Chondrocyte (in vitro differentiated cells): ENCODE data around the gene C16orf90. TPM values are rescaled to one million over a fixed set of nuclear protein-coding genes. Genes with fewer than 3 reads are reported as not detected.

Experiments
- DNase-seq: peaks from one replicate; pipeline ENCODE4 v3.0.0; 2021; ENCODE audit warnings: mixed read lengths, low spot score
- H3K27ac Mint-ChIP-seq: one replicate; pipeline ENCODE4 v1.8.0; 2021; ENCODE audit warnings: mild to moderate bottlenecking, moderate library complexity, mixed read lengths; ENCODE audit not compliant: unreplicated experiment
- H3K27me3 Mint-ChIP-seq: 2 replicates; pipeline ENCODE4 v1.8.0; 2021; ENCODE audit warnings: low read depth, mixed read lengths
- H3K36me3 Mint-ChIP-seq: 2 replicates; pipeline ENCODE4 v1.8.0; 2021; ENCODE audit warnings: low read depth, mixed read lengths
- H3K4me1 Mint-ChIP-seq: 2 replicates; pipeline ENCODE4 v1.8.0; 2021; ENCODE audit warnings: low read depth, mild to moderate bottlenecking, mixed read lengths
- H3K4me3 Mint-ChIP-seq: one replicate; pipeline ENCODE4 v1.8.0; 2021; ENCODE audit warnings: mild to moderate bottlenecking, moderate library complexity, mixed read lengths; ENCODE audit not compliant: unreplicated experiment
- H3K9me3 Mint-ChIP-seq: 2 replicates; pipeline ENCODE4 v1.8.0; 2021; ENCODE audit warnings: low read depth, mixed read lengths
- total RNA-seq: library from RNA; stranded (reverse); gene quantifications from 3 replicates; pipeline ENCODE4 v1.2.1, GENCODE V29; 2021
- TF ChIP-seq, protein P1 (sequence below): fragments of 200-600 bp; sonication (generic); IDR thresholded peaks from 2 replicates; pipeline ENCODE4 v1.5.0; 2021; ENCODE audit warnings: antibody characterized with exemption, mild to moderate bottlenecking, moderate library complexity

C16orf90 gene
- total RNA-seq, 1 donor from 2014 or later, result not detected

DNA sequence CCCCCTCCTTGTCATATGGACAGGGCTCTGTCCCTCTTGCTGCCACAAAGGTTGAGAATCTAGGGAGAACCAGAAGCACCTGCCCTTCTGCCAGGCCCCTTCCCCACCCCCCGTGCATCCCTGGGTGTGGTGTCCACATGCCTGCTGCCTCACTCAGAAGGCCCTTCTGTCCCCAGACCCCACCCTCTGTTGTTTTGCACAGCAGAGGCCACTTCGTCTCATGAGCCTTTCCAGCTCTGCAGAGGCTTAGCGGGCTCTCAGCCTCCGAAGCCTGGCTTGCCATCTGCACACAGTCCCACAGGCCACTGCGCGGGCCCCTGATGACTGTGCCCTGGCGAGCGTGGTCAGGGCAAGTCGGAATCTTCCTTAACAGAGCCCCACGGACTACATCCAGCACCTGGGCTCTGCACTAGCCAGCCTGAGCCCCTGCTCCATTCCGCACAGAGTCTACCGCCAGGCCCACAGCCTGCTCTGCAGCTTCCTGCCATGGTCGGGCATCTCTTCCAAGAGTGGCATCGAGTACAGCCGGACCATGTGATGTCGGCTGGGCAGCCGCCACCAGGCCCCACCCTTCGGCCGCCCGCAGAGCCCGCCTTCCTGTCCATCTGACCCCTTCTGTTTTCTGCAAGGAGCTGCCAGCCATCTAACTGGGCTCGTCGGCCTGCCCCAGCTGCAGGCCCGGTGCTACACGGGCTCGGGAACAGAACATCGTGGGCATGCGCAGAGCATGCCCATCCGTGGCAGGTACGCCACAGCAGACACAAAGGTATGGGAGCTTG, 10.8 kb downstream of the C16orf90 start:
- no peaks in the 10 kb centered on the region for H3K27me3 Mint-ChIP-seq
- TF ChIP-seq, protein P1, sequence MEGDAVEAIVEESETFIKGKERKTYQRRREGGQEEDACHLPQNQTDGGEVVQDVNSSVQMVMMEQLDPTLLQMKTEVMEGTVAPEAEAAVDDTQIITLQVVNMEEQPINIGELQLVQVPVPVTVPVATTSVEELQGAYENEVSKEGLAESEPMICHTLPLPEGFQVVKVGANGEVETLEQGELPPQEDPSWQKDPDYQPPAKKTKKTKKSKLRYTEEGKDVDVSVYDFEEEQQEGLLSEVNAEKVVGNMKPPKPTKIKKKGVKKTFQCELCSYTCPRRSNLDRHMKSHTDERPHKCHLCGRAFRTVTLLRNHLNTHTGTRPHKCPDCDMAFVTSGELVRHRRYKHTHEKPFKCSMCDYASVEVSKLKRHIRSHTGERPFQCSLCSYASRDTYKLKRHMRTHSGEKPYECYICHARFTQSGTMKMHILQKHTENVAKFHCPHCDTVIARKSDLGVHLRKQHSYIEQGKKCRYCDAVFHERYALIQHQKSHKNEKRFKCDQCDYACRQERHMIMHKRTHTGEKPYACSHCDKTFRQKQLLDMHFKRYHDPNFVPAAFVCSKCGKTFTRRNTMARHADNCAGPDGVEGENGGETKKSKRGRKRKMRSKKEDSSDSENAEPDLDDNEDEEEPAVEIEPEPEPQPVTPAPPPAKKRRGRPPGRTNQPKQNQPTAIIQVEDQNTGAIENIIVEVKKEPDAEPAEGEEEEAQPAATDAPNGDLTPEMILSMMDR, result no peak
- H3K4me1 Mint-ChIP-seq, result peaks cover 12% of the 10 kb centered on the region
- peaks cover 36% of the 10 kb centered on the region for H3K36me3 Mint-ChIP-seq
- no peaks in the 10 kb centered on the region for H3K9me3 Mint-ChIP-seq
- H3K4me3 Mint-ChIP-seq, result no peak overlapping the region
- peak; percentile 68 for DNase-seq
- H3K27ac Mint-ChIP-seq, result no peak overlapping the region

DNA sequence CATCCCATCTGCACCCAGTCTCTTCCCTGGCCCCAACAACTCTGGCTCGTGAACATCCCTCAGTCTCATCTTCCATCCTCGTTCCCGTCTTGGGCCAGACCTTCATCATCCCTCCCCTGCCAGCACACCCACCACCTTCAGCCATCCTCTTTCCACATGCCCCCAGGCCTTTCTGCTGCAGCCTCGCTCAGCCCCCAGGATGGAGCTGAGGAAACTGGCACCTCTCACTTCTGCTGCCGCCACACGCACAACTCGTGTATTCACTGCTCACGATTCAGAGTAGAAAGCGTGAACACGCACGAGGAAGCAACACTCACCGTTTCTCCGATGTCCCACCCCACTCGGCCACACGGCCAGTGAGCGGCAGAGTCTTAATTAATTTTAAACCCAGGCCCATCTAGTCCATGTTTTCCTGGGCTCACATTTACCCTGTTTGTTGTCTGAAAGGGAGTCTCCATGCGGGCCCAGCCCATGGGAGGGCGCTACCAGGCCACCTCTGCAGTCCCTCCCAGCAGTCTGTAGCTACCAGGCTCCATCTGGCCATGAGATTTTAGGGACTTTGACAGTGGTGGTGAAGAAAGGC, 12.5 kb downstream of the C16orf90 start:
- H3K9me3 Mint-ChIP-seq, result no peaks in the 10 kb centered on the region
- peaks cover 12% of the 10 kb centered on the region for H3K4me1 Mint-ChIP-seq
- peak; percentile 57 for DNase-seq
- TF ChIP-seq, protein P1, result no peak
- no peaks in the 10 kb centered on the region for H3K27me3 Mint-ChIP-seq
- H3K36me3 Mint-ChIP-seq, result peaks cover 38% of the 10 kb centered on the region
- H3K4me3 Mint-ChIP-seq, result no peak overlapping the region
- no peak overlapping the region for H3K27ac Mint-ChIP-seq

DNA sequence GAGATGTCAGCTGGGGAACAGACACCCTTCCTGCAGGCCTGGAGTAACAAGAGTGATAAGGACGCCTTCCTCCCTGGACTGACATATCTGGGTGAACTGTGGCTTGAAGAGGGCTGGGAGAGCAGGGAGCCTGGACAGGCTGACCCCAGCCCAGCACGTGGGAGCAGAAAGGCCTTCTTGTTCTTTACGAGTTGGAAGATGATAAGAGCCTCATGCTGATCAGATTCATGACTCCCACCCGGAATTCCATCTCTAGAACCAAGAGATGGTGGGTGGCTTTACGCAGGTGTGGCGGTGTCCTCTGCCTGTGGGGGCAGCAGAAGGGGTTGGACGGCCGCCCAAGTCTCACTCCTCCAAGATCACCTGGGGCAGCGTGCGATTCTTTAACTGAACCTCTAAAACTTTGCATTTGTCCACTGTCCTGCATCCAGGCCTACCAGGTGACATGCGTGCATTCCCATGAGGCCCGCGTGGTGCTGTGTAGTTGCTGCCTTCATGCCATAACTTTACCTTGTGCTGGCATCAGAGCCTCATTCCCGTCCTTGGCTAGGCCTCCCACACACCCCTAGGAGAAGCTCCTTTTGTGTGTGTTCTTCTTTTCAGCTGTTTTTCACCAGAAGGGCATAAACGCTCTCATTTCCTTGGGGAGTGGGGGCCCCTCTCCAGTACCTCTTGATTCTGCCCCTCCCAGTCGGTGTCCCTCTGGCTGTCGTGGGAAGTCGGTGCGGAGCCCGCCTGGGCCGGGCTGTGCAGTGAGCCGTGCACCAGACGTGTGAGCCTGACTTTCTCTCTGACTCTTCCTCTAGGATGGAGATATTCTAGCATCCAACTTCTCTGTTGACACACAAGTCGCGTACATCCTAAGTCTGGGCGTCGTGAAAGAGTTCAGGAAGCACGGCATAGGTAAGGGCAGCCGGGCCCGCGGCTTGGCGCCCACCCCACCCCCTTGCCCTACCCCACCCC, 13.3 kb downstream of the C16orf90 start:
- no peak overlapping the region for H3K4me3 Mint-ChIP-seq
- TF ChIP-seq, protein P1, result no peak
- peaks cover 36% of the 10 kb centered on the region for H3K36me3 Mint-ChIP-seq
- peaks cover 12% of the 10 kb centered on the region for H3K4me1 Mint-ChIP-seq
- DNase-seq, result peak; percentile 49
- H3K27ac Mint-ChIP-seq, result no peak overlapping the region
- no peaks in the 10 kb centered on the region for H3K27me3 Mint-ChIP-seq
- H3K9me3 Mint-ChIP-seq, result no peaks in the 10 kb centered on the region

DNA sequence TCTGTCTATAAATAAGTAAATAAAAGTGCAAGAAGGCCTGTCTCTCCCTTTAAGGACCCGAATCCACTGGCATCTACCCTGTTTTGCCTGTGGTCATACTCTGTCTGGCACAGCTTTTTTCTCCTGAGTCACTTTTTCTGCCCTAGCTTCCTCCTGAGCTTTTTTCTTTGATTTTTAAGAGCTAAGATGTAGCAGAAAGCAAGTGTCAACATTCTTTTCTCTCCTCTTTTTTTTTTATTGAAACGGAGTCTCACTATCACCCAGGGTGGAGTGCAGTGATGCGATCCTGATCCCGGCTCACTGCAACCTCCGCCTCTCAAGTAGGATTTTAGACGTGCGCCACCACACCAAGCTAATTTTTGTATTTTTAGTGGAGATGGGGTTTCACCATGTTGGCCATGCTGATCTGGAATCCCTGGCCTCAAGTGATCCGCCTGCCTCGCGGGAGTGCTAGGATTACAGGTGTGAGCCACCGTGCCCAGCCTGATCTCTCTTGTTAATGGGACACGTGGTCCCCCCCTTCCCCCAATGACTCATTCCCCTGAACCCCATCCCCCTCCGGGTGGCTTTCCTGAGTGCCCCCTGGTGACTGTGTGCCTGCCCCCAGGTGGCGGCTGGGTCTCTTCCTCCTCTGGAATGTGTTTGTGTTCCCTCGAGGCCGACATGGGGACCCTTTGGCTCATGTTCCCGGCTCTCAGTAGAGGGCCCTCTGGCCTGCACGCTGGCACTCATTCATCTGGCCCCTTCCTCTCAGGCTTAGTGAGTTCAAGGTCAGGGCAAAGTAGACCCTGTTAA, 14.2 kb downstream of the C16orf90 start:
- peak; percentile 54 for DNase-seq
- peaks cover 12% of the 10 kb centered on the region for H3K4me1 Mint-ChIP-seq
- H3K4me3 Mint-ChIP-seq, result no peak overlapping the region
- TF ChIP-seq, protein P1, result no peak
- peak overlapping the region; percentile 66 for H3K27ac Mint-ChIP-seq
- H3K36me3 Mint-ChIP-seq, result peaks cover 32% of the 10 kb centered on the region
- no peaks in the 10 kb centered on the region for H3K27me3 Mint-ChIP-seq
- no peaks in the 10 kb centered on the region for H3K9me3 Mint-ChIP-seq
